CD14-positive monocyte (primary cell): Measurements from ENCODE around the gene HHIP. TPM values are rescaled to one million over a fixed set of nuclear protein-coding genes. Genes with fewer than 3 reads are reported as not detected.
"Not testable (repeated sequence)": the region's sequence is repeated elsewhere in the genome, so short reads cannot be mapped to it uniquely, and the experiment has no call there.

Source experiments
- DNase-seq, 3 donors: peaks; one replicate each; pipeline ENCODE4 v3.0.0-alpha.2; 2011 to 2022
- H2AFZ ChIP-seq: 2 replicates; pipeline ENCODE4 v1.6.0; 2012; ENCODE audit warnings: mild to moderate bottlenecking, low read depth, low read length, inconsistent platforms; ENCODE audit not compliant: insufficient read depth, poor library complexity, severe bottlenecking
- H3K27ac ChIP-seq, 2 donors: 1 replicate in 1 of 2; 2 replicates in 1 of 2; pipeline ENCODE4 v1.5.1; 2012 to 2013; ENCODE audit warnings: low read length in 2 of 2, control low read depth in 1 of 2, inconsistent platforms in 1 of 2, low read depth in 1 of 2, mild to moderate bottlenecking in 1 of 2
- H3K27me3 ChIP-seq, 2 donors: one replicate each; pipeline versions ENCODE4 v1.6.0 to v1.6.1; 2011 to 2013; ENCODE audit warnings: low read length in 2 of 2; ENCODE audit not compliant: control insufficient read depth in 2 of 2, insufficient read depth in 2 of 2
- H3K36me3 ChIP-seq, 2 donors: replicated peaks in 1 of 2; 1 replicate in 1 of 2; 2 replicates in 1 of 2; pipeline versions ENCODE4 v1.5.1 to v1.6.1; 2012 to 2013; ENCODE audit warnings: low read length in 2 of 2, control low read depth in 1 of 2, inconsistent platforms in 1 of 2, mild to moderate bottlenecking in 1 of 2; ENCODE audit not compliant: insufficient read depth in 2 of 2, control insufficient read depth in 1 of 2
- H3K4me1 ChIP-seq, 2 donors: 1 replicate in 1 of 2; 2 replicates in 1 of 2; pipeline versions ENCODE4 v1.5.1 to v1.6.1; 2012 to 2013; ENCODE audit warnings: low read length in 2 of 2, control low read depth in 1 of 2, inconsistent platforms in 1 of 2, mild to moderate bottlenecking in 1 of 2, moderate library complexity in 1 of 2; ENCODE audit not compliant: insufficient read depth in 2 of 2, control insufficient read depth in 1 of 2
- H3K4me2 ChIP-seq: replicated peaks from 2 replicates; pipeline ENCODE3; 2012; ENCODE audit warnings: low read length, moderate library complexity, mild to moderate bottlenecking; ENCODE audit not compliant: poor library complexity, severe bottlenecking; ENCODE audit errors: extremely low read depth
- H3K4me3 ChIP-seq, 3 experiments: fragments of 200-600 bp in 1 of 3; sonication (generic) in 1 of 3; replicated peaks in 1 of 3; 1 replicate in 2 of 3; 2 replicates in 1 of 3; pipeline ENCODE4 v1.5.1; 2011 to 2013; ENCODE audit warnings: low read length in 3 of 3, mild to moderate bottlenecking in 3 of 3, control low read depth in 2 of 3, low read depth in 2 of 3, inconsistent platforms in 1 of 3, moderate library complexity in 1 of 3
- H3K79me2 ChIP-seq: 2 replicates; pipeline ENCODE4 v1.6.0; 2012; ENCODE audit warnings: mild to moderate bottlenecking, control low read depth, inconsistent platforms, low read length, moderate library complexity; ENCODE audit not compliant: insufficient read depth
- H3K9ac ChIP-seq: 2 replicates; pipeline ENCODE4 v1.6.0; 2017; ENCODE audit warnings: low read length, mild to moderate bottlenecking; ENCODE audit not compliant: insufficient read depth, poor library complexity, severe bottlenecking
- H3K9me3 ChIP-seq, 2 donors: replicated peaks in 1 of 2; 1 replicate in 1 of 2; 2 replicates in 1 of 2; pipeline versions ENCODE4 v1.5.1 to v1.6.1; 2012 to 2013; ENCODE audit warnings: low read length in 2 of 2, control low read depth in 1 of 2; ENCODE audit not compliant: control insufficient read depth in 1 of 2, insufficient read depth in 1 of 2
- H4K20me1 ChIP-seq: 2 replicates; pipeline ENCODE4 v1.6.0; 2012; ENCODE audit warnings: mild to moderate bottlenecking, low read length, control low read depth, moderate library complexity; ENCODE audit not compliant: insufficient read depth
- H3K27ac Mint-ChIP-seq, 7 donors: one replicate each; pipeline ENCODE4 v1.8.0; 2020; ENCODE audit warnings: mild to moderate bottlenecking in 7 of 7, mixed read lengths in 7 of 7, moderate library complexity in 6 of 7, inconsistent platforms in 2 of 7
- H3K27me3 Mint-ChIP-seq, 3 donors: one replicate each; pipeline ENCODE4 v1.8.0; 2021 to 2022; ENCODE audit warnings: low read depth in 3 of 3, mild to moderate bottlenecking in 3 of 3, mixed read lengths in 3 of 3, moderate library complexity in 3 of 3, inconsistent platforms in 1 of 3
- H3K36me3 Mint-ChIP-seq, 2 donors: one replicate each; pipeline ENCODE4 v1.8.0; 2020; ENCODE audit warnings: mixed read lengths in 2 of 2, inconsistent platforms in 1 of 2, mild to moderate bottlenecking in 1 of 2
- H3K4me1 Mint-ChIP-seq: one replicate; pipeline ENCODE4 v1.8.0; 2020; ENCODE audit warnings: mild to moderate bottlenecking, mixed read lengths
- H3K4me3 Mint-ChIP-seq, 2 donors: one replicate each; pipeline ENCODE4 v1.8.0; 2020; ENCODE audit warnings: mild to moderate bottlenecking in 2 of 2, mixed read lengths in 2 of 2, moderate library complexity in 1 of 2
- H3K9me3 Mint-ChIP-seq, 7 donors: one replicate each; pipeline ENCODE4 v1.8.0; 2020 to 2022; ENCODE audit warnings: mixed read lengths in 7 of 7, mild to moderate bottlenecking in 6 of 7, moderate library complexity in 6 of 7, inconsistent platforms in 2 of 7
- CTCF ChIP-seq: fragments of 200-600 bp; IDR thresholded peaks from one replicate; pipeline ENCODE4 v1.8.0; 2022; ENCODE audit warnings: antibody characterized with exemption, mild to moderate bottlenecking
- WGBS: methylation state at CpG from one replicate; pipeline ENCODE4 v1.1.5; 2013; ENCODE audit warnings: missing lambda C conversion rate; ENCODE audit not compliant: insufficient coverage; 5-methylcytosine and 5-hydroxymethylcytosine counted together
- intact Hi-C, 2 donors: fragments of 100-400 bp; cut with micrococcal nuclease; formaldehyde crosslinking; loops; one replicate each; pipeline versions ENCODE4 v1.15.0 to v1.15.1; 2023
- polyA plus RNA-seq, 3 donors: library from polyadenylated mRNA; depleted of rRNA in 1 of 3; unstranded in 2 of 3; stranded (reverse) in 1 of 3; fragments of 300-500 nt in 2 of 3; fragments of >200 nt in 1 of 3; fragmentation: Illumina TruSeq in 2 of 3; gene quantifications; 1 replicate in 2 of 3; 2 replicates in 1 of 3; pipeline ENCODE4 v1.2.3, GENCODE V29; 2012 to 2021
- small RNA-seq: library from RNA; depleted of rRNA; stranded (forward); fragments of <200 nt; gene quantifications from one replicate; pipeline ENCODE3, GENCODE V24; 2012; ENCODE audit warnings: low read depth; ENCODE audit not compliant: insufficient read length

The HHIP gene
- polyA plus RNA-seq, 3 donors, result not detected

- no peaks in the 10 kb centered on the region for H4K20me1 ChIP-seq
- H3K4me3 ChIP-seq, result no peak overlapping the region
- no peaks in the 10 kb centered on the region for H3K27me3 ChIP-seq
- H3K9me3 ChIP-seq, result peaks cover 0 to 6% of the 10 kb centered on the region in 2 donors
- H3K79me2 ChIP-seq, result no peaks in the 10 kb centered on the region
- H3K27me3 Mint-ChIP-seq, result peaks cover 0 to 2% (median 0%) of the 10 kb centered on the region in 3 donors
- H3K4me2 ChIP-seq, result no peak overlapping the region
- TF ChIP-seq CTCF, result no peak
- H3K36me3 ChIP-seq, result no peaks in the 10 kb centered on the region
- H3K4me3 Mint-ChIP-seq, result no peak overlapping the region
- intact Hi-C loops, result no loop called here
- H3K27ac Mint-ChIP-seq, result no peak overlapping the region
- no peaks in the 10 kb centered on the region for H3K36me3 Mint-ChIP-seq
- H3K4me1 ChIP-seq, result no peaks in the 10 kb centered on the region
- no peak overlapping the region for H3K27ac ChIP-seq
- no peak overlapping the region for H3K9ac ChIP-seq
- no peaks in the 10 kb centered on the region for H3K4me1 Mint-ChIP-seq
- no CpG with 5 or more reads among the region's 1 CpG for WGBS
- peaks cover 2 to 11% (median 6%) of the 10 kb centered on the region in 7 donors for H3K9me3 Mint-ChIP-seq
- H2AFZ ChIP-seq, result no peak overlapping the region
- DNase-seq, result no peak
Measured at GRCh38 chr4:144788469-144788868, 142.5 kb downstream of the HHIP start.

- H3K27me3 Mint-ChIP-seq, H3K27ac ChIP-seq, H3K27ac Mint-ChIP-seq, H3K4me2 ChIP-seq, H2AFZ ChIP-seq, H3K36me3 ChIP-seq, H4K20me1 ChIP-seq, H3K4me3 ChIP-seq, H3K4me1 ChIP-seq, H3K36me3 Mint-ChIP-seq, intact Hi-C loops, DNase-seq, H3K9ac ChIP-seq, H3K27me3 ChIP-seq, H3K79me2 ChIP-seq, H3K4me1 Mint-ChIP-seq, H3K9me3 ChIP-seq, H3K4me3 Mint-ChIP-seq: not testable (repeated sequence)
- H3K9me3 Mint-ChIP-seq, result peaks cover 2 to 16% (median 9%) of the 10 kb centered on the region in 7 donors
- WGBS, result 95% methylated on average over 8 of the region's 8 CpGs
Measured at GRCh38 chr4:144791933-144792332, 146.0 kb downstream of the HHIP start.

Small RNAs within 50 kb of the gene (small RNA-seq; reads per million reads assigned to genes)
- gene RF02271, result not detected
